Activated naive CD4-positive, alpha-beta T cell treated with anti-CD3 and anti-CD28 coated beads for 36 hours (primary cell): Measurements from ENCODE around the gene DOCK4. TPM values are rescaled to one million over a fixed set of nuclear protein-coding genes. Genes with fewer than 3 reads are reported as not detected.
A peak's percentile ranks its signal among the peaks of the same experiment; 100 is the strongest.

Source experiments
- CTCF ChIA-PET: fragments of 350-600 bp; sonication (Branson Sonifier 250); formaldehyde crosslinking; loops from one replicate; lab custom pipeline; 2021; ENCODE audit warnings: antibody characterized with exemption; lab: Charles Lee
- DNase-seq: peaks from one replicate; pipeline ENCODE4 v3.0.0-alpha.2; 2020
- H3K27ac Mint-ChIP-seq: one replicate; pipeline ENCODE4 v1.8.0; 2021; ENCODE audit warnings: mild to moderate bottlenecking, mixed read lengths
- H3K27me3 Mint-ChIP-seq: one replicate; pipeline ENCODE4 v1.8.0; 2021; ENCODE audit warnings: low read depth, mixed read lengths
- H3K36me3 Mint-ChIP-seq: one replicate; pipeline ENCODE4 v1.8.0; 2021; ENCODE audit warnings: low read depth, mixed read lengths
- H3K4me1 Mint-ChIP-seq: one replicate; pipeline ENCODE4 v1.8.0; 2021; ENCODE audit warnings: low read depth, mixed read lengths
- H3K4me3 Mint-ChIP-seq: one replicate; pipeline ENCODE4 v1.8.0; 2021; ENCODE audit warnings: mild to moderate bottlenecking, moderate library complexity, mixed read lengths
- H3K9me3 Mint-ChIP-seq: one replicate; pipeline ENCODE4 v1.8.0; 2021; ENCODE audit warnings: mixed read lengths
- intact Hi-C: fragments of 100-400 bp; cut with micrococcal nuclease; formaldehyde crosslinking; loops from one replicate; pipeline ENCODE4 v1.15.1; 2023
- total RNA-seq, 2 experiments: library from RNA; stranded (reverse); gene quantifications; one replicate each; pipeline ENCODE4 v1.2.3, GENCODE V29; 2021

DOCK4 gene
- total RNA-seq, 2 experiments from 2014 or later, result 0.43 to 0.62 TPM

DNA sequence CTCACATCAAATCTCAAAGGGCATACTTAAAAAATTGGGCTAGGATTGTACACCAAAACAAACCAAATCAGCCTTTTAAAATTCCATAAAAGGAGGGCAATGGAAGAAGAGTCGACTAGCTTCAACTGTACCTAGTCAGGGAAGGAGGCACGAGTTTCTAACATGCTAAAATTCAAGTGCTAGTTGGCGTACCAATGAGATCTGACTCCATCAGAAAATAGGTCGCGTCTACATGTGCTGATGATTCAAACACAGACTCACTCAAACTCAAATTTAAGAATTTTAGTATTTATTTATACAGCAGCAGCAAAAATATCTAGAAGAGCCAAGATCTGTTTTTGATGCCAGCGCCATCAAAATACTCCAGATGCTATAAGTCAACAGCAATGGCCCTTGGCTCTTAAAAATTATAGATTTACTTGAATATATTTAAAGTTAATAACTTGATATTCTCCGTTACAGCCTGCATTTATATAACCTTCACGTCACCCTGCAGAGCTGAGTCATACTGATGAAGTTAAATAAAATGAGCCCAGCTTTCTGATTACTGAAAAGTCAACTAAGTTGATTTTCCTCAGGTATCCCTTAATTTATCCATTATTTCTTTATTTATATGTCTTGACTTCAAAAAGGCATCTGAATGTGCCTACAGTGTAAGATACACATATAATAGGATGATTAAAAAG, 341.8 kb downstream of the DOCK4 start:
- H3K27ac Mint-ChIP-seq, result no peak overlapping the region
- peaks cover 5% of the 10 kb centered on the region for H3K27me3 Mint-ChIP-seq
- no peak overlapping the region for H3K4me3 Mint-ChIP-seq
- DNase-seq, result no peak
- H3K4me1 Mint-ChIP-seq, result peaks cover 3% of the 10 kb centered on the region
- H3K36me3 Mint-ChIP-seq, result no peaks in the 10 kb centered on the region
- H3K9me3 Mint-ChIP-seq, result no peaks in the 10 kb centered on the region
- CTCF ChIA-PET, result interaction anchor here (1.9 kb wide), 1 partner anchor 9 kb away, joined by 5 read pairs; no protein-coding TSS in a partner anchor
- intact Hi-C loops, result no loop called here

DNA sequence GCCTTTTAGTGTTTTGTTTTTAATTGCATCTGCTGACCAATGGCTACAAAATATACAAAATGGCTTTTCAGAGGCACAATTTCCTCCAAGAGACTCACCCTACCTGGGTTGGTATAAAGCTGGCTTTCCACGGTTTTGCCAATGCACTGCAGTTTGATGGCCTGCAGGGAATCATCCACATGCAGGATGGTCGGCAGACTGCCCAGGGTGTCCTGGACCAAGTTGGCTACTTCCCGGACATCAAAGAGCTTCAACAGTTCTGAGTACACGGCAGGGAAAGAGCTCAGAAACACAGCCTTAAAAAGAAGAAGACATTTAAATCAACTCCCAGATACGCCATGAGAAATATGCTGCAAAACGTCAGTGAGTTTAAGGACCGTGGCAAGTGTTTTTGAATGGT, 342.9 kb downstream of the DOCK4 start:
- no peak for DNase-seq
- H3K27ac Mint-ChIP-seq, result no peak overlapping the region
- CTCF ChIA-PET, result interaction anchor here (0.9 kb wide), 1 partner anchor 9 kb away, joined by 3 read pairs; no protein-coding TSS in a partner anchor
- H3K36me3 Mint-ChIP-seq, result no peaks in the 10 kb centered on the region
- peaks cover 5% of the 10 kb centered on the region for H3K27me3 Mint-ChIP-seq
- H3K9me3 Mint-ChIP-seq, result no peaks in the 10 kb centered on the region
- H3K4me1 Mint-ChIP-seq, result peaks cover 3% of the 10 kb centered on the region
- H3K4me3 Mint-ChIP-seq, result no peak overlapping the region
- intact Hi-C loops, result no loop called here

DNA sequence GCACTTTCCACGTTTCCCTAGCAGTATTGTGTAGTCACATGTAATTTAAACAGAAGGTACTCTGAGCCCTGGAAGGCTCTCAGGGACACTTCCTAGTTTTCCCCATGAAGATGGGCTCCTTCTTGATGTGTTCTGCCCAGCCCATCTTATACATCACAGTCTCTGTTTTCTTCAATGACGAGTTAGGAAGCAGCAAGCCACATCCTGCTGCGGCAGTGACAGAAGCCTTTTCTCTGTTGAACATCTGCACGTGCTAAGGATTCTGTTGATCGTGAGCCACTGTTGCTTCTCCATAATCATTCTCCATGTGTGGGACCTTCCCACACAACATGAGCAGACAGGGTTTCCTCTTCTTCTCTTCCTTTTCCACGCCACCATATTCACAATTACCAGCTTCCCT, 346.0 kb downstream of the DOCK4 start:
- Mint-ChIP-seq H3K27me3 (peaks cover 5% of the 10 kb centered on the region), H3K9me3 (no peaks in the 10 kb centered on the region), H3K27ac (no peak overlapping the region), H3K4me1 (peaks cover 3% of the 10 kb centered on the region), H3K4me3 (no peak overlapping the region), H3K36me3 (no peaks in the 10 kb centered on the region)
- no peak for DNase-seq
- intact Hi-C loops, result no loop called here
- CTCF ChIA-PET, result no interaction called here

DNA sequence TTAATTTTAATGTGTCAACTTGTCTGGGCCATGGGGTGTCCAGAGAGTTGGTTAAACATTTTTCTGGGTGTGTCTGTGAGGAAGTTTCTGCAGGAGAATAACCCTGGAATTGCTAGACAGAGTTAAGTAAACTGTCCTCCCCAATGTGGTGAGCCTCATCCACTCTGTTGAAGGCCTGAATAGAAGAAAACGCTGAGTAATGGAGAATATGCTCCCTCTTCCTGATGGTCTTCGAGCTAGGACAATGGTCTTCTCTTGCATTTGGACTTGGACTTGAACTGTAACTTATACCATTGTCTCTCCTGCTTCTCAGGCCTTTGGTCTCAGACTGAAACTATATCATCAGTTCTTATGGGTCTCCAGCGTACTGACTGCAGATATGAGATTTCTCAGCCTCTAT, 347.9 kb downstream of the DOCK4 start:
- H3K4me3 Mint-ChIP-seq, result no peak overlapping the region
- CTCF ChIA-PET, result no interaction called here
- peaks cover 3% of the 10 kb centered on the region for H3K4me1 Mint-ChIP-seq

DNA sequence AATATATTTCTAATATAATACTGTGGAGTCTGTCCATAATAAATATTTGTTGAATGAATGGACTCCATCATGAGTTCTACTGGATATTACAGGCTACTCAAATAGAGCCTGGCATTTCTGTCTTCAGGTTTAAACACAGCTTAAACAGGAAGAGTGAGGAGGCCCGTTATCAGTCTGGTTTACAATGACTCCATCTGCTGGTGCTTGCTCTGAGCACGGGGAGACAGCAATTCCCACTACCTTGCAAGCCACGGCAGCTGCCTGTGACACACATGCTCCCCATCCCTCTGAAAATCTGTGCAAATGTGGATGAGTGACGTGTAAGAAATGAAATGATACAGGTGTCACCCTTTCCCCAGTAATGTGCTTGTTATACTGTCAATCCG, 350.4 kb downstream of the DOCK4 start:
- no peaks in the 10 kb centered on the region for H3K36me3 Mint-ChIP-seq
- intact Hi-C loops, result loop anchor here (1.0 to 5.0 kb wide), 3 partner anchors 93 to 641 kb away; no protein-coding TSS in a partner anchor
- H3K9me3 Mint-ChIP-seq, result no peaks in the 10 kb centered on the region
- no peak overlapping the region for H3K4me3 Mint-ChIP-seq
- no peak for DNase-seq
- H3K27me3 Mint-ChIP-seq, result peaks cover 5% of the 10 kb centered on the region
- peaks cover 3% of the 10 kb centered on the region for H3K4me1 Mint-ChIP-seq
- H3K27ac Mint-ChIP-seq, result no peak overlapping the region
- CTCF ChIA-PET, result interaction anchor here (0.7 to 2.0 kb wide), 5 partner anchors 8 to 103 kb away, joined by 3 to 7 read pairs (median 3); no protein-coding TSS in a partner anchor

More for the DNA sequence above, 347.9 kb downstream of the DOCK4 start:
- no peak for DNase-seq
- peaks cover 5% of the 10 kb centered on the region for H3K27me3 Mint-ChIP-seq
- H3K9me3 Mint-ChIP-seq, result no peaks in the 10 kb centered on the region
- H3K36me3 Mint-ChIP-seq, result no peaks in the 10 kb centered on the region
- intact Hi-C loops, result loop anchor here (5.0 kb wide), 1 partner anchor 639 kb away; no protein-coding TSS in a partner anchor
- H3K27ac Mint-ChIP-seq, result no peak overlapping the region

DNA sequence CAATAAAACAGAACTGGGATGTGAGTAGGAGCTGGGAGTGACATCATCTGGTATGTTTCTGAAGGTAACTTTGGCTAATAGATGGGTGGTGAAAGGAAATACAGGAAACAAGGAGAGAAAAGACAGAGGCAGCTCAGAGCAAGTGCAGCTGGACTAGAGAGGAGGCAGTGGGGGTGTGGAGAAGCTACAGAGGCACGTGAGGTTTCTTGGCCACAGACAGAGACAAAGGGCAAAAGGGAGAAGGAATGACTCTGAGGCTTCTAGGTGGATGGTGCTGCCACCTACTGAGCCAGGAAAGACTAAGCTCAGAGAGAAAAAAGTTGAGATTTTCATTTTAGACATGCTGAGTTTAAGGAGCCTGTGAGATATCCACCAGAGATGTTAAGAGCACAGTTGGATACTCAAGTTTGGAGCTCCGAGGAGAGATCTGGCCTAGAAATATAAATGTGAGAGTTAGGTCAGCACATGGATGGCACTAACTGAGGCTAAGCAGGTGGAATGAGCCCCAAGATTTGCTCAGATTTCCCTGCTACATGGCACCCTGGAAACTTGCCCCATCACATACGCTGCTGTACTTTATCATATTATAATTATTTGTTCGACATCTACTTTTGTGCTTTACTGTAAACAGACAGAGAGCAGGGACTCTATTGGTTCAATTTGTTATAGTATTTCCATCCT, 350.9 kb downstream of the DOCK4 start:
- no peaks in the 10 kb centered on the region for H3K9me3 Mint-ChIP-seq
- no peaks in the 10 kb centered on the region for H3K4me1 Mint-ChIP-seq
- H3K27ac Mint-ChIP-seq, result no peak overlapping the region
- H3K4me3 Mint-ChIP-seq, result no peak overlapping the region
- no peaks in the 10 kb centered on the region for H3K36me3 Mint-ChIP-seq
- peaks cover 3% of the 10 kb centered on the region for H3K27me3 Mint-ChIP-seq
- intact Hi-C loops, result loop anchor here (1.0 to 5.0 kb wide), 3 partner anchors 92 to 642 kb away; no protein-coding TSS in a partner anchor
- CTCF ChIA-PET, result interaction anchor here (0.6 to 2.0 kb wide), 9 partner anchors 8 to 630 kb away, joined by 3 to 7 read pairs (median 3); no protein-coding TSS in a partner anchor
- peak; percentile 24 for DNase-seq

DNA sequence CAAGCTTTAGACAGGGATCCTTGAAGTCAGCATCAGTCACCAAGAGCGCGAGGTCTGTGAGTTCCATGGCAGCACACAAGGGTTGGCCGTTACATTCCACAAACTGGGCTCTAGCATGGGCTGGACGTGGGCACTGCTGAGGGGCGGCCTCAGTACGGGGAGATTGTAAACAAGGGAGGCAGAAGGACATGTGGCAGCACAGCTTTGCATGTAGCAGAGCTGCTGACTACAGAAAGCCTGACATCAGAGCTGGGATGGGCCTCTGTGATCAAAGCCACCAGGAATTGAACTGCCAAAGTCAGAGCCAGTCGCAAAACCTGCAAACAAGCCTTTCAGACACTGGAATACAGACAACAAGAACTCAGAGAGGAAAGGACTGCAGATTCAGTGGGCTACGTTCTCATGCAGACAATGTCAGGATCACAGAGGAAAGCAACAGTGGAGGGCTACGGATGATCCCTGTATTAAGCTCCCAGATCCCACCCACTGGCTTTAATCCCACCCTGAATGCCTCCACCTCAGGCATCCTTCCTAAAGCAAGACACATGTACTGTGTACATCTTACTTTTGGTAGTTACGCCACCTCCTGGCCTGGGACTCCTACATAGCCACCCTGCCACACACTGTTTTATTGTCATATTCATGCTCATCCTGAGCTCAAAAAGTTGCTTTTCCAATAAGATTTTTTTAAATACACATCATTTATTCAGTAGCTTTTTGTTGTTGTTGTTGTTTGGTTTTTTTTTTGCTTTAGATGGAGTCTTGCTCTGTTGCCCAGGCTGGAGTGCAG, 352.8 kb downstream of the DOCK4 start:
- CTCF ChIA-PET, result interaction anchor here (0.7 to 0.9 kb wide), 3 partner anchors 94 to 247 kb away, joined by 3 to 5 read pairs (median 4); no protein-coding TSS in a partner anchor
- no peak for DNase-seq
- no peaks in the 10 kb centered on the region for H3K27me3 Mint-ChIP-seq

DNA sequence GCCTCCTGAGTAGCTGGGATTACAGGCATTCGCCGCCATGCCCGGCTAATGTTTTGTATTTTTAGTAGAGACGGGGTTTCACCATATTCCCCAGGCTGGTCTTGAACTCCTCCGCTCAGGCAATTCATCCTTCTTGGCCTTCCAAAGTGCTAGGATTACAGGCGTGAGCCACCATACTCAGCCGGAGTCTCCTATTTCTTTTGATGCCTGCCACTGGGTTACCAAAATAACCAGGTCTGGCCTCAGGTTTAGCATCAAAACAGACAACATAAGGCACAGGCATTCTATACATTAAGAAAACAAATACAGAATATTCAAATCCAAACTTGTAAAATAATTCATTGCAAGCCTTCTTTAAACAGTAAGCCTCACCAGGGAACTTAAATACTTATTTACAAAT, 354.1 kb downstream of the DOCK4 start:
- CTCF ChIA-PET, result interaction anchor here (0.6 kb wide), 1 partner anchor 15 kb away, joined by 3 read pairs; no protein-coding TSS in a partner anchor
- Mint-ChIP-seq H3K4me1 (no peaks in the 10 kb centered on the region), H3K27me3 (no peaks in the 10 kb centered on the region), H3K36me3 (no peaks in the 10 kb centered on the region), H3K27ac (no peak overlapping the region), H3K4me3 (no peak overlapping the region), H3K9me3 (no peaks in the 10 kb centered on the region)
- intact Hi-C loops, result no loop called here
- DNase-seq, result no peak

More for the DNA sequence above, 352.8 kb downstream of the DOCK4 start:
- H3K4me1 Mint-ChIP-seq, result no peaks in the 10 kb centered on the region
- no peaks in the 10 kb centered on the region for H3K9me3 Mint-ChIP-seq
- H3K27ac Mint-ChIP-seq, result no peak overlapping the region
- intact Hi-C loops, result no loop called here
- no peaks in the 10 kb centered on the region for H3K36me3 Mint-ChIP-seq
- H3K4me3 Mint-ChIP-seq, result no peak overlapping the region

DNA sequence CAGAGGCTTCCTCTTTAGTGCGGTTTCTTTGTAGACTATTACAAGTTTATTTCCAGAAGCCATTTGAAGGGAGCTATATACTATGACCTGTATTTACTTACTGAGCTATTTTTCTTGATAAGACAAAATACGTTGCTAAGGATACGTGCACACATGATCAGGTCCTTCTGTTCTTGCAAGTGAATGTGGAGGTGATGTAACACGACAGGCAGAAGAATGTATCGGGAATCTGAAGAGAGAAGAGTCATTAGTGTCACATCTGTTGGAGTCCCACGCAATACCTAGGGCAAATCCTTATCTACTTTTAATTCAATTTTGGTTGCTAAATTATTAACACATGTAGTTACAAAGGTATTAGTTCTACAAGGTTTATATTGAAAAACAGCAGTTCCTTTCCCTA, 359.3 kb downstream of the DOCK4 start:
- H3K9me3 Mint-ChIP-seq, result no peaks in the 10 kb centered on the region
- CTCF ChIA-PET, result interaction anchor here (0.5 kb wide), 1 partner anchor 865 kb away, joined by 4 read pairs; no protein-coding TSS in a partner anchor
- no peak for DNase-seq
- H3K27ac Mint-ChIP-seq, result no peak overlapping the region
- no peaks in the 10 kb centered on the region for H3K27me3 Mint-ChIP-seq
- no peak overlapping the region for H3K4me3 Mint-ChIP-seq
- intact Hi-C loops, result no loop called here
- no peaks in the 10 kb centered on the region for H3K36me3 Mint-ChIP-seq
- H3K4me1 Mint-ChIP-seq, result peaks cover 2% of the 10 kb centered on the region

DNA sequence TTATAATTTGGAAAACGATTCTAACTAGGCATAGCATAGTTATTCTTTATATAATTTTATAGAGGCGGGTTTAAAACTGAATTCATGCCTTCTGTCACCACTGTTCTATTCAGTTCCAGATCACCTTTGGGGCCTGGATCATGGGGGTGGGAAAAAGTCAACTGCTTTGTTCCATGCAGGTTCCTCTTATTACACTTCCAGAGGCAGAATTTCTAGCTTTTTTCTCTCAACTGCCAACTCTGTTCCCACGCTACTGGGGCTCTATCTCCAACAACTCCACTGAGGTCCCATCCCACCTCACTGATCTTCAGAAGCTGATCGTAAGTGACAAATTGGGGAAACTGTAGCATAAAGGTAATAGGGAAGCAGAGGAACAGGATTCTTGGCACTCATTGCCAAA, 360.3 kb downstream of the DOCK4 start:
- no peak for DNase-seq
- CTCF ChIA-PET, result no interaction called here
- intact Hi-C loops, result no loop called here
- Mint-ChIP-seq H3K27ac (no peak overlapping the region), H3K36me3 (no peaks in the 10 kb centered on the region), H3K27me3 (no peaks in the 10 kb centered on the region), H3K4me3 (no peak overlapping the region), H3K9me3 (no peaks in the 10 kb centered on the region), H3K4me1 (peaks cover 5% of the 10 kb centered on the region)

DNA sequence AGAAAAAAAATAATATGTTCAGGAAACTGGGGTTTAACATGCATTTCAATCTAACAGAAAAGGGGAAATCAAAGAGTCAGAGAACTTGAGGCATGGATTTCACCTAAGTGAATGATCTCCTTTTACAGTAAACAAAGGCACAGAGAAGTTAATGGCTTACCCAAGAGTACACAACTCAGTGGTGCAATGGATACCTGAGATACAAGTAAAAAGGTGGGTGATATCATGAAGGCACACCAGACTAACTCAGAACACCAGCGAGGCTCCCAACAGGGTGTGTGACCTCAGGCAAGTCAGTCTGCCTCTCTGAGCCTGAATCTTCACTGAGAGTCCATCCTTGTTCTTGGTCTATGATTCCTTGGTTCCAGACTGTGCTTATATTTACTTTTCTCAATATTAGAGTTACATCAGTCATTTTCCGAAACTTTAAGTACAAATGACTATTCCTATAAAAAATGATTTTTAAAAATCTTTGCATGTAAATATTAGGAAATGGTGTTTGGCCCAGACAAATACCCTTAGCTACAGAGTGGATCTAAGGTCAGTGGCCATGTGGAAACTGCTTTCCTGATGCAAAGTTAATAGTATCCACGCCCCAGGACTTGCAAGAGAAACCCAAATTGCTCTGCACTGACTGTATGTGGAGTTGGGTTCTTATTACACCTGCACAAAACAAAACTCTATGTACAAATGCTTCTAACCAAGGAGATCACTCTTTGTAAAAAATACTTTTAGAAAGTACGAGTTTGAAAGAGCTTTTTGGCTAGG, 361.1 kb downstream of the DOCK4 start:
- CTCF ChIA-PET, result no interaction called here
- H3K27me3 Mint-ChIP-seq, result no peaks in the 10 kb centered on the region
- peaks cover 5% of the 10 kb centered on the region for H3K4me1 Mint-ChIP-seq
- H3K9me3 Mint-ChIP-seq, result no peaks in the 10 kb centered on the region
- H3K36me3 Mint-ChIP-seq, result no peaks in the 10 kb centered on the region
- no peak overlapping the region for H3K27ac Mint-ChIP-seq
- no peak overlapping the region for H3K4me3 Mint-ChIP-seq
- no peak for DNase-seq
- intact Hi-C loops, result no loop called here
